Measurements from ENCODE around the gene TNRC6B. TPM values are rescaled to one million over a fixed set of nuclear protein-coding genes. Genes with fewer than 3 reads are reported as not detected.

TNRC6B gene
- total and polyA plus RNA-seq, 4 donors = 2.0 to 85.0 (median 46.0) TPM

- intact Hi-C loops (cut with DNase I) = no loop called here
- H3K4me1 ChIP-seq (ENCODE audit: control insufficient read depth in 1 of 2, insufficient read depth in 2 of 2, low read length in 2 of 2) = peaks cover 0 to 4% of the 10 kb centered on the region in 2 donors
- 85 to 88% methylated on average over 21 of the region's 21 CpGs for WGBS, 2 donors
Measured at GRCh38 chr22:40261783-40262182, 84.1 kb downstream of the TNRC6B start.

GRCh38 chr22:40263191-40263590 is 85.5 kb downstream of the TNRC6B start:
- H3K9me3 ChIP-seq (ENCODE audit: control insufficient read depth, low read length) = no peaks in the 10 kb centered on the region
- H3K4me1 ChIP-seq (ENCODE audit: control insufficient read depth in 1 of 2, insufficient read depth in 2 of 2, low read length in 2 of 2) = peaks cover 0 to 4% of the 10 kb centered on the region in 2 donors
- peak in 1 of 2 donors; percentile 73 for DNase-seq
- intact Hi-C loops (cut with DNase I) = no loop called here
- peak; percentile 66 for ATAC-seq (ENCODE audit: low FRiP score)
- 0 to 2% methylated on average over 7 of the region's 7 CpGs for WGBS, 2 donors
- H3K4me3 ChIP-seq (ENCODE audit: low read length in 2 of 2) = no peak overlapping the region
- no peaks in the 10 kb centered on the region for H3K27me3 ChIP-seq (ENCODE audit: control insufficient read depth in 1 of 2, insufficient read depth in 2 of 2, low read length in 1 of 2)
- no peak overlapping the region for H3K27ac ChIP-seq (ENCODE audit: low read depth in 1 of 2, low read length in 2 of 2)
- peaks cover 0 to 2% of the 10 kb centered on the region in 2 donors for H3K36me3 ChIP-seq (ENCODE audit: control insufficient read depth in 1 of 2, insufficient read depth in 2 of 2, low read length in 1 of 2)

More at GRCh38 chr22:40261783-40262182, 84.1 kb downstream of the TNRC6B start:
- Histone ChIP-seq H3K27ac (ENCODE audit: low read depth in 1 of 2, low read length in 2 of 2) (no peak overlapping the region), H3K27me3 (ENCODE audit: control insufficient read depth in 1 of 2, insufficient read depth in 2 of 2, low read length in 1 of 2) (no peaks in the 10 kb centered on the region), H3K4me3 (ENCODE audit: low read length in 2 of 2) (no peak overlapping the region), H3K36me3 (ENCODE audit: control insufficient read depth in 1 of 2, insufficient read depth in 2 of 2, low read length in 1 of 2) (peaks cover 0 to 2% of the 10 kb centered on the region in 2 donors), H3K9me3 (ENCODE audit: control insufficient read depth, low read length) (no peaks in the 10 kb centered on the region)
- DNase-seq = no peak
- ATAC-seq (ENCODE audit: low FRiP score) = no peak

- 88 to 90% methylated on average over 4 of the region's 4 CpGs for WGBS, 2 donors
- Histone ChIP-seq H3K36me3 (ENCODE audit: control insufficient read depth in 1 of 2, insufficient read depth in 2 of 2, low read length in 1 of 2) (peaks cover 0 to 2% of the 10 kb centered on the region in 2 donors), H3K27ac (ENCODE audit: low read depth in 1 of 2, low read length in 2 of 2) (no peak overlapping the region), H3K4me1 (ENCODE audit: control insufficient read depth in 1 of 2, insufficient read depth in 2 of 2, low read length in 2 of 2) (peaks cover 0 to 4% of the 10 kb centered on the region in 2 donors), H3K27me3 (ENCODE audit: control insufficient read depth in 1 of 2, insufficient read depth in 2 of 2, low read length in 1 of 2) (no peaks in the 10 kb centered on the region), H3K4me3 (ENCODE audit: low read length in 2 of 2) (no peak overlapping the region), H3K9me3 (ENCODE audit: control insufficient read depth, low read length) (no peaks in the 10 kb centered on the region)
- DNase-seq (no peak), ATAC-seq (ENCODE audit: low FRiP score) (no peak)
- intact Hi-C loops (cut with DNase I) = no loop called here
Measured at GRCh38 chr22:40265783-40266182, 88.1 kb downstream of the TNRC6B start.

- H3K36me3 ChIP-seq (ENCODE audit: control insufficient read depth in 1 of 2, insufficient read depth in 2 of 2, low read length in 1 of 2) = peaks cover 0 to 2% of the 10 kb centered on the region in 2 donors
- intact Hi-C loops (cut with DNase I) = loop anchor here in 1 of 2 donors (10.0 kb wide), 2 partner anchors 85 to 225 kb away; no protein-coding TSS in a partner anchor
- no peaks in the 10 kb centered on the region for H3K9me3 ChIP-seq (ENCODE audit: control insufficient read depth, low read length)
- no peak for ATAC-seq (ENCODE audit: low FRiP score)
- no peak overlapping the region for H3K4me3 ChIP-seq (ENCODE audit: low read length in 2 of 2)
- peak in 1 of 2 donors; percentile 72 for DNase-seq
- H3K4me1 ChIP-seq (ENCODE audit: control insufficient read depth in 1 of 2, insufficient read depth in 2 of 2, low read length in 2 of 2) = peaks cover 0 to 2% of the 10 kb centered on the region in 2 donors
- no peak overlapping the region for H3K27ac ChIP-seq (ENCODE audit: low read depth in 1 of 2, low read length in 2 of 2)
- no peaks in the 10 kb centered on the region for H3K27me3 ChIP-seq (ENCODE audit: control insufficient read depth in 1 of 2, insufficient read depth in 2 of 2, low read length in 1 of 2)
- 97% methylated on average over 9 of the region's 9 CpGs for WGBS, 2 donors
Measured at GRCh38 chr22:40270031-40270430, 92.3 kb downstream of the TNRC6B start.

- WGBS, 2 donors = 35 to 38% methylated on average over 5 of the region's 5 CpGs
- H3K4me1 ChIP-seq (ENCODE audit: control insufficient read depth in 1 of 2, insufficient read depth in 2 of 2, low read length in 2 of 2) = peaks cover 0 to 2% of the 10 kb centered on the region in 2 donors
- no peaks in the 10 kb centered on the region for H3K36me3 ChIP-seq (ENCODE audit: control insufficient read depth in 1 of 2, insufficient read depth in 2 of 2, low read length in 1 of 2)
- no peaks in the 10 kb centered on the region for H3K27me3 ChIP-seq (ENCODE audit: control insufficient read depth in 1 of 2, insufficient read depth in 2 of 2, low read length in 1 of 2)
- ATAC-seq (ENCODE audit: low FRiP score) = no peak
- DNase-seq = no peak
- intact Hi-C loops (cut with DNase I) = loop anchor here in 1 of 2 donors (10.0 kb wide), 2 partner anchors 86 to 226 kb away; no protein-coding TSS in a partner anchor
- H3K9me3 ChIP-seq (ENCODE audit: control insufficient read depth, low read length) = no peaks in the 10 kb centered on the region
- H3K4me3 ChIP-seq (ENCODE audit: low read length in 2 of 2) = no peak overlapping the region
- no peak overlapping the region for H3K27ac ChIP-seq (ENCODE audit: low read depth in 1 of 2, low read length in 2 of 2)
Measured at GRCh38 chr22:40270748-40271373, 93.1 kb downstream of the TNRC6B start.

GRCh38 chr22:40271440-40271839 is 93.7 kb downstream of the TNRC6B start:
- H3K27ac ChIP-seq (ENCODE audit: low read depth in 1 of 2, low read length in 2 of 2) = no peak overlapping the region
- DNase-seq (no peak), ATAC-seq (ENCODE audit: low FRiP score) (no peak)
- peaks cover 0 to 2% of the 10 kb centered on the region in 2 donors for H3K4me1 ChIP-seq (ENCODE audit: control insufficient read depth in 1 of 2, insufficient read depth in 2 of 2, low read length in 2 of 2)
- intact Hi-C loops (cut with DNase I) = loop anchor here in 1 of 2 donors (10.0 kb wide), 2 partner anchors 87 to 227 kb away; no protein-coding TSS in a partner anchor
- no peaks in the 10 kb centered on the region for H3K36me3 ChIP-seq (ENCODE audit: control insufficient read depth in 1 of 2, insufficient read depth in 2 of 2, low read length in 1 of 2)
- WGBS, 2 donors = 82 to 85% methylated on average over 3 of the region's 3 CpGs
- H3K4me3 ChIP-seq (ENCODE audit: low read length in 2 of 2) = no peak overlapping the region
- H3K9me3 ChIP-seq (ENCODE audit: control insufficient read depth, low read length) = no peaks in the 10 kb centered on the region
- no peaks in the 10 kb centered on the region for H3K27me3 ChIP-seq (ENCODE audit: control insufficient read depth in 1 of 2, insufficient read depth in 2 of 2, low read length in 1 of 2)

- H3K27ac ChIP-seq (ENCODE audit: low read depth in 1 of 2, low read length in 2 of 2) = no peak overlapping the region
- 62 to 64% methylated on average over 6 of the region's 6 CpGs for WGBS, 2 donors
- DNase-seq (no peak), ATAC-seq (ENCODE audit: low FRiP score) (no peak)
- peaks cover 0 to 6% of the 10 kb centered on the region in 2 donors for H3K4me1 ChIP-seq (ENCODE audit: control insufficient read depth in 1 of 2, insufficient read depth in 2 of 2, low read length in 2 of 2)
- intact Hi-C loops (cut with DNase I) = loop anchor here in 1 of 2 donors (10.0 kb wide), 2 partner anchors 89 to 229 kb away; no protein-coding TSS in a partner anchor
- H3K9me3 ChIP-seq (ENCODE audit: control insufficient read depth, low read length) = no peaks in the 10 kb centered on the region
- no peaks in the 10 kb centered on the region for H3K36me3 ChIP-seq (ENCODE audit: control insufficient read depth in 1 of 2, insufficient read depth in 2 of 2, low read length in 1 of 2)
- no peak overlapping the region for H3K4me3 ChIP-seq (ENCODE audit: low read length in 2 of 2)
- no peaks in the 10 kb centered on the region for H3K27me3 ChIP-seq (ENCODE audit: control insufficient read depth in 1 of 2, insufficient read depth in 2 of 2, low read length in 1 of 2)
Measured at GRCh38 chr22:40273319-40273718, 95.6 kb downstream of the TNRC6B start.

GRCh38 chr22:40276996-40277823 is 99.5 kb downstream of the TNRC6B start:
- peak overlapping the region in 1 of 2 donors; percentile 50 for H3K4me3 ChIP-seq (ENCODE audit: low read length in 2 of 2)
- no peaks in the 10 kb centered on the region for H3K9me3 ChIP-seq (ENCODE audit: control insufficient read depth, low read length)
- ATAC-seq (ENCODE audit: low FRiP score) = peak; percentile 65
- H3K27me3 ChIP-seq (ENCODE audit: control insufficient read depth in 1 of 2, insufficient read depth in 2 of 2, low read length in 1 of 2) = no peaks in the 10 kb centered on the region
- intact Hi-C loops (cut with DNase I) = loop anchor here (5.0 to 10.0 kb wide), 4 partner anchors 92 to 235 kb away; partner anchors contain the start of gene TNRC6B (in 1 of the 2)
- peaks cover 3% of the 10 kb centered on the region in 2 donors for H3K4me1 ChIP-seq (ENCODE audit: control insufficient read depth in 1 of 2, insufficient read depth in 2 of 2, low read length in 2 of 2)
- peak overlapping the region in 1 of 2 donors; percentile 55 for H3K27ac ChIP-seq (ENCODE audit: low read depth in 1 of 2, low read length in 2 of 2)
- WGBS, 2 donors = 1 to 5% methylated on average over 10 of the region's 10 CpGs
- H3K36me3 ChIP-seq (ENCODE audit: control insufficient read depth in 1 of 2, insufficient read depth in 2 of 2, low read length in 1 of 2) = peaks cover 0 to 3% of the 10 kb centered on the region in 2 donors
- no peak for DNase-seq

Data from aorta (tissue), 5 donors.